H7 (cell line): Measurements from ENCODE around the gene HOOK1. TPM values are rescaled to one million over a fixed set of nuclear protein-coding genes. Genes with fewer than 3 reads are reported as not detected.

Source experiments
- DNase-seq: peaks from one replicate; pipeline ENCODE4 v3.0.0; 2012
- H3K27me3 ChIP-seq: 2 replicates; pipeline ENCODE4 v1.6.0; 2011; ENCODE audit warnings: mild to moderate bottlenecking, low read length; ENCODE audit not compliant: control insufficient read depth, insufficient read depth
- H3K36me3 ChIP-seq: replicated peaks from 2 replicates; pipeline ENCODE4 v1.5.1; 2011; ENCODE audit warnings: low read length; ENCODE audit not compliant: control insufficient read depth, insufficient read depth
- H3K4me3 ChIP-seq: 2 replicates; pipeline ENCODE4 v1.5.1; 2011; ENCODE audit warnings: low read depth, mild to moderate bottlenecking, control low read depth, low read length, moderate library complexity; ENCODE audit not compliant: insufficient read depth
- total RNA-seq: library from RNA; depleted of rRNA; stranded (reverse); fragments of >200 nt; shearing (Covaris generic); gene quantifications from 2 replicates; pipeline ENCODE4 v1.2.3, GENCODE V29; 2014; rRNA removed

Gene HOOK1
- 9.1 and 20.7 TPM in 2 replicates for total RNA-seq

- no peaks in the 10 kb centered on the region for H3K36me3 ChIP-seq
- H3K27me3 ChIP-seq, result peaks cover 10% of the 10 kb centered on the region; the same call in 1 of the 2 replicates
- no peak for DNase-seq
- H3K4me3 ChIP-seq, result peak within 1 kb of the TSS; percentile 78
These were observed at the start of gene HOOK1 for GRCh38 chr1:59814901-59815825. TSS of gene HOOK1 (plus strand) at chr1:59814949. CDS start at chr1:59815118, 169 bp downstream.

GRCh38 chr1:59765011-59765730, 49.6 kb upstream of the HOOK1 start:
- H3K36me3 ChIP-seq, result no peaks in the 10 kb centered on the region
- H3K27me3 ChIP-seq, result no peaks in the 10 kb centered on the region
- no peak overlapping the region for H3K4me3 ChIP-seq
- no peak for DNase-seq

GRCh38 chr1:59766227-59766855, 48.4 kb upstream of the HOOK1 start:
- DNase-seq, result no peak
- Histone ChIP-seq H3K36me3 (no peaks in the 10 kb centered on the region), H3K27me3 (no peaks in the 10 kb centered on the region), H3K4me3 (no peak overlapping the region)

- no peaks in the 10 kb centered on the region for H3K36me3 ChIP-seq
- no peak overlapping the region for H3K4me3 ChIP-seq
- no peaks in the 10 kb centered on the region for H3K27me3 ChIP-seq
- no peak for DNase-seq
These were observed 47.6 kb upstream of the HOOK1 start for GRCh38 chr1:59767119-59767518.

GRCh38 chr1:59768792-59769735, 45.7 kb upstream of the HOOK1 start:
- Histone ChIP-seq H3K27me3 (no peaks in the 10 kb centered on the region), H3K36me3 (no peaks in the 10 kb centered on the region), H3K4me3 (no peak overlapping the region)
- DNase-seq, result no peak

GRCh38 chr1:59769736-59770095, 45.0 kb upstream of the HOOK1 start:
- Histone ChIP-seq H3K36me3 (no peaks in the 10 kb centered on the region), H3K4me3 (no peak overlapping the region), H3K27me3 (no peaks in the 10 kb centered on the region)
- no peak for DNase-seq

- no peaks in the 10 kb centered on the region for H3K27me3 ChIP-seq
- no peak for DNase-seq
- no peaks in the 10 kb centered on the region for H3K36me3 ChIP-seq
- H3K4me3 ChIP-seq, result no peak overlapping the region
These were observed 43.4 kb upstream of the HOOK1 start for GRCh38 chr1:59771361-59771760.

- Histone ChIP-seq H3K4me3 (no peak overlapping the region), H3K36me3 (no peaks in the 10 kb centered on the region), H3K27me3 (no peaks in the 10 kb centered on the region)
- no peak for DNase-seq
These were observed 39.3 kb upstream of the HOOK1 start for GRCh38 chr1:59775480-59775879.

- Histone ChIP-seq H3K4me3 (no peak overlapping the region), H3K27me3 (no peaks in the 10 kb centered on the region), H3K36me3 (no peaks in the 10 kb centered on the region)
- no peak for DNase-seq
These were observed 37.5 kb upstream of the HOOK1 start for GRCh38 chr1:59776960-59777852.

- DNase-seq, result peak; percentile 24
- no peak overlapping the region for H3K4me3 ChIP-seq
- H3K36me3 ChIP-seq, result no peaks in the 10 kb centered on the region
- no peaks in the 10 kb centered on the region for H3K27me3 ChIP-seq
These were observed 34.8 kb upstream of the HOOK1 start for GRCh38 chr1:59779949-59780348.

- DNase-seq, result no peak
- H3K4me3 ChIP-seq, result no peak overlapping the region
- no peaks in the 10 kb centered on the region for H3K36me3 ChIP-seq
- H3K27me3 ChIP-seq, result no peaks in the 10 kb centered on the region
These were observed 25.9 kb upstream of the HOOK1 start for GRCh38 chr1:59788825-59789224.

GRCh38 chr1:59798600-59798999, 16.1 kb upstream of the HOOK1 start:
- DNase-seq, result no peak
- Histone ChIP-seq H3K36me3 (no peaks in the 10 kb centered on the region), H3K4me3 (no peak overlapping the region), H3K27me3 (no peaks in the 10 kb centered on the region)

GRCh38 chr1:59803458-59804038, 11.2 kb upstream of the HOOK1 start:
- DNase-seq, result no peak
- Histone ChIP-seq H3K36me3 (no peaks in the 10 kb centered on the region), H3K27me3 (no peaks in the 10 kb centered on the region; the same call in 1 of the 2 replicates)

More at GRCh38 chr1:59803458-59804038, 11.2 kb upstream of the HOOK1 start:
- no peak overlapping the region for H3K4me3 ChIP-seq
